Astrocyte (in vitro differentiated cells and primary cell): Measurements from ENCODE around the gene ANKRD42. TPM values are rescaled to one million over a fixed set of nuclear protein-coding genes. Genes with fewer than 3 reads are reported as not detected.

ENCODE experiments used
- DNase-seq: peaks from one replicate; pipeline ENCODE4 v3.0.0-alpha.2; 2010; ENCODE audit warnings: low read depth
- FAIRE-seq: peaks from 2 replicates; lab custom pipeline; 2011; peaks lifted over from hg19 to GRCh38; lab: Jason Lieb, UNC
- H2AFZ ChIP-seq: 2 replicates; pipeline ENCODE4 v1.6.0; 2012; ENCODE audit warnings: low read depth, low read length, inconsistent platforms
- H3K27ac ChIP-seq: 2 replicates; pipeline ENCODE4 v1.5.1; 2011; ENCODE audit warnings: low read depth, low read length, inconsistent platforms
- H3K27me3 ChIP-seq: 2 replicates; pipeline ENCODE4 v1.6.0; 2011; ENCODE audit warnings: low read length, inconsistent platforms; ENCODE audit not compliant: insufficient read depth
- H3K36me3 ChIP-seq: 2 replicates; pipeline ENCODE4 v1.5.1; 2011; ENCODE audit warnings: low read length, inconsistent platforms; ENCODE audit not compliant: insufficient read depth
- H3K4me1 ChIP-seq: 2 replicates; pipeline ENCODE4 v1.5.1; 2011; ENCODE audit warnings: low read length, inconsistent platforms; ENCODE audit not compliant: insufficient read depth
- H3K4me2 ChIP-seq: 2 replicates; pipeline ENCODE4 v1.6.0; 2012; ENCODE audit warnings: low read length, inconsistent platforms
- H3K4me3 ChIP-seq: 2 replicates; pipeline ENCODE4 v1.5.1; 2011; ENCODE audit warnings: low read depth, mild to moderate bottlenecking, low read length, inconsistent platforms; ENCODE audit not compliant: insufficient read depth
- H3K79me2 ChIP-seq: 2 replicates; pipeline ENCODE4 v1.6.0; 2012; ENCODE audit warnings: mild to moderate bottlenecking, low read length, inconsistent platforms; ENCODE audit not compliant: insufficient read depth
- H3K9ac ChIP-seq: 2 replicates; pipeline ENCODE4 v1.6.0; 2012; ENCODE audit warnings: mild to moderate bottlenecking, low read length, inconsistent platforms
- H3K9me3 ChIP-seq: 2 replicates; pipeline ENCODE4 v1.5.1; 2012; ENCODE audit warnings: low read depth, mild to moderate bottlenecking, low read length, inconsistent platforms; ENCODE audit not compliant: insufficient read depth
- H4K20me1 ChIP-seq: 2 replicates; pipeline ENCODE4 v1.6.0; 2012; ENCODE audit warnings: low read length, inconsistent platforms; ENCODE audit not compliant: insufficient read depth
- H3K27ac Mint-ChIP-seq: one replicate; pipeline ENCODE4 v1.8.0; 2021; ENCODE audit warnings: mild to moderate bottlenecking, mixed read lengths; ENCODE audit not compliant: unreplicated experiment
- H3K27me3 Mint-ChIP-seq: one replicate; pipeline ENCODE4 v1.8.0; 2021; ENCODE audit warnings: low read depth, mixed read lengths; ENCODE audit not compliant: unreplicated experiment
- H3K36me3 Mint-ChIP-seq: one replicate; pipeline ENCODE4 v1.8.0; 2021; ENCODE audit warnings: low read depth, mixed read lengths; ENCODE audit not compliant: unreplicated experiment
- H3K4me1 Mint-ChIP-seq: one replicate; pipeline ENCODE4 v1.8.0; 2021; ENCODE audit warnings: low read depth, mixed read lengths; ENCODE audit not compliant: unreplicated experiment
- H3K4me3 Mint-ChIP-seq: one replicate; pipeline ENCODE4 v1.8.0; 2021; ENCODE audit warnings: mild to moderate bottlenecking, moderate library complexity, mixed read lengths; ENCODE audit not compliant: unreplicated experiment
- H3K9me3 Mint-ChIP-seq: one replicate; pipeline ENCODE4 v1.8.0; 2021; ENCODE audit warnings: mild to moderate bottlenecking, mixed read lengths; ENCODE audit not compliant: unreplicated experiment
- CTCF ChIP-seq: IDR thresholded peaks from 2 replicates; pipeline ENCODE4 v1.5.1; 2011; ENCODE audit warnings: low read depth, mild to moderate bottlenecking, inconsistent platforms, low read length, moderate library complexity; ENCODE audit not compliant: insufficient read depth
- EZH2 ChIP-seq: IDR thresholded peaks from 2 replicates; pipeline ENCODE4 v1.6.1; 2012; ENCODE audit warnings: mild to moderate bottlenecking, low read length, inconsistent platforms; ENCODE audit not compliant: insufficient read depth
- total RNA-seq: library from RNA; stranded (reverse); gene quantifications from 2 replicates; pipeline ENCODE4 v1.2.1, GENCODE V29; 2021

Gene ANKRD42
- total RNA-seq, 1 donor from 2014 or later = 15.0 TPM

GRCh38 chr11:83159902-83160865 is 33.3 kb upstream of the ANKRD42 start:
- no peak overlapping the region for H2AFZ ChIP-seq
- Mint-ChIP-seq H3K4me1 (peaks cover 16% of the 10 kb centered on the region), H3K36me3 (peaks cover 12% of the 10 kb centered on the region), H3K4me3 (peak overlapping the region; percentile 100), H3K9me3 (no peaks in the 10 kb centered on the region), H3K27ac (peak overlapping the region; percentile 30), H3K27me3 (no peaks in the 10 kb centered on the region)
- no peaks in the 10 kb centered on the region for H3K27me3 ChIP-seq
- H3K9ac ChIP-seq = peak overlapping the region; percentile 100
- H3K79me2 ChIP-seq = peaks cover 82% of the 10 kb centered on the region
- H4K20me1 ChIP-seq = peaks cover 69% of the 10 kb centered on the region
- no peaks in the 10 kb centered on the region for H3K9me3 ChIP-seq
- peaks cover 18% of the 10 kb centered on the region for H3K36me3 ChIP-seq
- peaks cover 12% of the 10 kb centered on the region for H3K4me1 ChIP-seq
- peak overlapping the region; percentile 100 for H3K4me3 ChIP-seq
- FAIRE-seq (peak; percentile 13), DNase-seq (peak; percentile 32)
- peak overlapping the region; percentile 95 for H3K4me2 ChIP-seq
- TF ChIP-seq CTCF (no peak), EZH2 (no peak)
- H3K27ac ChIP-seq = no peak overlapping the region

- peak overlapping the region; percentile 50 for H3K27ac Mint-ChIP-seq
- Histone ChIP-seq H4K20me1 (peaks cover 76% of the 10 kb centered on the region), H3K9ac (no peak overlapping the region), H3K27me3 (no peaks in the 10 kb centered on the region), H3K4me2 (peak overlapping the region; percentile 32), H3K9me3 (no peaks in the 10 kb centered on the region), H3K79me2 (peaks cover 98% of the 10 kb centered on the region), H3K27ac (no peak overlapping the region), H2AFZ (no peak overlapping the region), H3K4me3 (no peak overlapping the region), H3K36me3 (peaks cover 31% of the 10 kb centered on the region), H3K4me1 (peaks cover 12% of the 10 kb centered on the region)
- no peak for TF ChIP-seq CTCF
- no peak for TF ChIP-seq EZH2
- DNase-seq (no peak), FAIRE-seq (peak; percentile 43)
- H3K9me3 Mint-ChIP-seq = no peaks in the 10 kb centered on the region
- H3K4me1 Mint-ChIP-seq = peaks cover 16% of the 10 kb centered on the region
- no peaks in the 10 kb centered on the region for H3K27me3 Mint-ChIP-seq
- H3K36me3 Mint-ChIP-seq = peaks cover 19% of the 10 kb centered on the region
- H3K4me3 Mint-ChIP-seq = peak overlapping the region; percentile 36
These were observed 31.8 kb upstream of the ANKRD42 start for GRCh38 chr11:83161610-83162199.
